22Rv1 (cell line): Measurements from ENCODE around the gene PIWIL1.

Experiments
- ZFX ChIP-seq: fragments of 450-650 bp; IDR thresholded peaks from 2 replicates; pipeline ENCODE4 v1.6.1; 2017; ENCODE audit warnings: antibody characterized with exemption, borderline replicate concordance
- TF ChIP-seq, protein P1 (sequence below): fragments of 450-650 bp; IDR thresholded peaks from 2 replicates; pipeline ENCODE4 v1.5.1; 2017; ENCODE audit warnings: mild to moderate bottlenecking

DNA sequence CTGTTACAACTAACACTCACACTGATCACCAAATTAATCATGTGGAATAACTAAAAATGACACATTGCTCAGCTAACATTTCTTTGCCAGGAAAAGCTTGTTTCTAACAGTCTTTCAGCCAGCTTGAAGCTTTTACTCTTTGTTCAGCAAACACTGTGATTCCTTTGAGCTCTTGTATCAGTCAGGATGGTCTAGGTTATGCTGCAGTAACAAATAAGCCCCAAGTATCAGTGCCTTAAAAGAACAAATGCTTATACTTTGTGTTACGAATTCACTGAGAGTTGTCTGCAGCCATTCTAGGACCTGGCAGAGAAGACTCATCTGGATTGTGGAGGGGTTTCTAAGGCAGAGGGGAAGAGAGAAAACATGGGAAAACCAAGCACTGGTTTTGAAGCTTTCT is 47.6 kb upstream of the PIWIL1 start:
- TF ChIP-seq, protein P1, sequence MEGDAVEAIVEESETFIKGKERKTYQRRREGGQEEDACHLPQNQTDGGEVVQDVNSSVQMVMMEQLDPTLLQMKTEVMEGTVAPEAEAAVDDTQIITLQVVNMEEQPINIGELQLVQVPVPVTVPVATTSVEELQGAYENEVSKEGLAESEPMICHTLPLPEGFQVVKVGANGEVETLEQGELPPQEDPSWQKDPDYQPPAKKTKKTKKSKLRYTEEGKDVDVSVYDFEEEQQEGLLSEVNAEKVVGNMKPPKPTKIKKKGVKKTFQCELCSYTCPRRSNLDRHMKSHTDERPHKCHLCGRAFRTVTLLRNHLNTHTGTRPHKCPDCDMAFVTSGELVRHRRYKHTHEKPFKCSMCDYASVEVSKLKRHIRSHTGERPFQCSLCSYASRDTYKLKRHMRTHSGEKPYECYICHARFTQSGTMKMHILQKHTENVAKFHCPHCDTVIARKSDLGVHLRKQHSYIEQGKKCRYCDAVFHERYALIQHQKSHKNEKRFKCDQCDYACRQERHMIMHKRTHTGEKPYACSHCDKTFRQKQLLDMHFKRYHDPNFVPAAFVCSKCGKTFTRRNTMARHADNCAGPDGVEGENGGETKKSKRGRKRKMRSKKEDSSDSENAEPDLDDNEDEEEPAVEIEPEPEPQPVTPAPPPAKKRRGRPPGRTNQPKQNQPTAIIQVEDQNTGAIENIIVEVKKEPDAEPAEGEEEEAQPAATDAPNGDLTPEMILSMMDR, result no peak
- TF ChIP-seq ZFX, result no peak
